Heart left ventricle (tissue), 16 donors: ENCODE results near the gene ACSF3. TPM values are rescaled to one million over a fixed set of nuclear protein-coding genes. Genes with fewer than 3 reads are reported as not detected.
"Not testable (repeated sequence)": the region's sequence is repeated elsewhere in the genome, so short reads cannot be mapped to it uniquely, and the experiment has no call there.

Source experiments
- ATAC-seq, 4 donors: fragments of 200-7000 bp; cut with Tn5 transposase; one replicate each; pipeline ENCODE4 v1.9.1; 2020 to 2022; ENCODE audit warnings: moderate library complexity in 4 of 4, mild to moderate bottlenecking in 3 of 4, moderate number of reproducible peaks in 1 of 4
- DNase-seq, 5 donors: peaks; one replicate each; pipeline ENCODE4 v3.0.0-alpha.2; 2020
- H3K27ac ChIP-seq, 12 donors: fragments of 200-600 bp; sonication (generic) in 4 of 12; one replicate each; pipeline versions ENCODE4 v1.5.0 to v1.8.0; 2016 to 2022; ENCODE audit warnings: mild to moderate bottlenecking in 2 of 12
- H3K27me3 ChIP-seq, 9 donors: fragments of 200-600 bp; sonication (generic) in 2 of 9; one replicate each; pipeline versions ENCODE4 v1.5.1 to v1.8.0; 2016 to 2022; ENCODE audit warnings: mild to moderate bottlenecking in 3 of 9
- H3K36me3 ChIP-seq, 9 donors: fragments of 200-600 bp; sonication (generic) in 2 of 9; one replicate each; pipeline versions ENCODE4 v1.5.0 to v1.8.0; 2018 to 2022; ENCODE audit warnings: mild to moderate bottlenecking in 2 of 9
- H3K4me1 ChIP-seq, 12 donors: fragments of 200-600 bp; sonication (generic) in 4 of 12; one replicate each; pipeline versions ENCODE4 v1.5.0 to v1.8.0; 2016 to 2022; ENCODE audit warnings: mild to moderate bottlenecking in 3 of 12
- H3K4me3 ChIP-seq, 12 donors: fragments of 200-600 bp; sonication (generic) in 4 of 12; one replicate each; pipeline versions ENCODE4 v1.5.0 to v1.8.0; 2017 to 2022; ENCODE audit warnings: mild to moderate bottlenecking in 9 of 12, moderate library complexity in 4 of 12
- H3K9me3 ChIP-seq, 12 donors: fragments of 200-600 bp; sonication (generic) in 4 of 12; one replicate each; pipeline versions ENCODE4 v1.5.0 to v1.8.0; 2016 to 2022; ENCODE audit warnings: mild to moderate bottlenecking in 1 of 12
- CTCF ChIP-seq, 12 donors: fragments of 200-600 bp; sonication (generic) in 4 of 12; IDR thresholded peaks; one replicate each; pipeline versions ENCODE4 v1.5.0 to v1.8.0; 2018 to 2022; ENCODE audit warnings: antibody characterized with exemption in 12 of 12, mild to moderate bottlenecking in 5 of 12
- POLR2A ChIP-seq, 2 donors: fragments of 450-650 bp; IDR thresholded peaks; one replicate each; pipeline ENCODE4 v1.6.1; 2017; ENCODE audit warnings: antibody characterized with exemption in 2 of 2, mild to moderate bottlenecking in 2 of 2, moderate library complexity in 2 of 2
- WGBS, 4 donors: extraction: QIAGEN DNeasy Blood & Tissue Kit in 2 of 4; methylation state at CpG; one replicate each; pipeline versions ENCODE4 v1.1.5 to v1.1.7; 2013 to 2018; 5-methylcytosine and 5-hydroxymethylcytosine counted together
- intact Hi-C, 10 donors: fragments of 100-400 bp; cut with DNase I; formaldehyde crosslinking; loops; one replicate each; pipeline versions ENCODE4 v1.11.1 to v1.14.2; 2022
- polyA plus RNA-seq, 2 donors: library from polyadenylated mRNA; stranded (reverse); fragments of 200-250 nt; gene quantifications; one replicate each; pipeline ENCODE4 v1.2.3, GENCODE V29; 2013
- total RNA-seq, 9 donors: library from RNA; depleted of rRNA in 2 of 9; stranded (reverse); fragments of >200 nt in 2 of 9; fragmentation: NEBNext Ultra II Directional in 3 of 9; extraction: Animal tissue kit (Norgen Biotek cat#: 25700) in 3 of 9; gene quantifications; one replicate each; pipeline versions ENCODE4 v1.1.0 to v1.2.4, GENCODE V29; 2016 to 2023
- donor health status: ischemic (EF 13 %, LVEDD 7.1; RV severe dilation, severe dysfunction).
- donor health status: healthy with polysubstance abuse.
- donor health status: DM: no; HTN: yes; CAD: no.
- donor health status: DM: no; HTN: no; CAD: no.
- donor health status: ischemic (EF 25% LVEDD 6.9; RV normal size, moderate dysfunction).
- donor health status: ischemic (EF 25% LVEDD 5.7; RV mildly dilated, moderate dysfunction).
- donor health status: healthy.
- donor health status: DM: yes; HTN: yes; CAD: no.
- donor health status: ischemic (EF 35%, LVEDD 5.7; RV mildly dilated, moderate dysfunction).
- donor health status: nonischemic (EF 11% LVEDD 7.7; RV severe dilation, severe dysfunction).
- donor health status: DM: yes; HTN: yes; CAD: no.
- donor health status: PGD.
- donor health status: ischemic (EF 29% LVEDD 5.4; RV normal size, mild dysfunction).
- donor health status: nonischemic (EF 23%, LVEDD 6.1; RV moderate dilation, normal function).

The ACSF3 gene
- total and polyA plus RNA-seq, 11 donors, result 10.3 to 26.3 (median 19.3) TPM

- no peak overlapping the region for H3K4me3 ChIP-seq
- intact Hi-C loops, result loop anchor here in 4 of 10 donors (10.0 kb wide), 1 partner anchor 348 kb away; the partner anchor contains the start of gene APRT (in 4 of the 4)
- no peaks in the 10 kb centered on the region for H3K9me3 ChIP-seq
- WGBS, 4 donors, result 76 to 89% (median 82%) methylated on average over 9 of the region's 9 CpGs
- peaks cover 0 to 9% (median 4%) of the 10 kb centered on the region in 12 donors for H3K4me1 ChIP-seq
- H3K27ac ChIP-seq, result no peak overlapping the region
- no peak for DNase-seq
- TF ChIP-seq POLR2A (IDR thresholded peaks at IDR 0.05), result no peak
- no peak for TF ChIP-seq CTCF (IDR thresholded peaks at IDR 0.05)
- H3K36me3 ChIP-seq, result no peaks in the 10 kb centered on the region
- H3K27me3 ChIP-seq, result peaks cover 0 to 31% (median 4%) of the 10 kb centered on the region in 9 donors
- ATAC-seq, result no peak
These were observed 69.6 kb downstream of the ACSF3 start for GRCh38 chr16:89163297-89163696.

DNA sequence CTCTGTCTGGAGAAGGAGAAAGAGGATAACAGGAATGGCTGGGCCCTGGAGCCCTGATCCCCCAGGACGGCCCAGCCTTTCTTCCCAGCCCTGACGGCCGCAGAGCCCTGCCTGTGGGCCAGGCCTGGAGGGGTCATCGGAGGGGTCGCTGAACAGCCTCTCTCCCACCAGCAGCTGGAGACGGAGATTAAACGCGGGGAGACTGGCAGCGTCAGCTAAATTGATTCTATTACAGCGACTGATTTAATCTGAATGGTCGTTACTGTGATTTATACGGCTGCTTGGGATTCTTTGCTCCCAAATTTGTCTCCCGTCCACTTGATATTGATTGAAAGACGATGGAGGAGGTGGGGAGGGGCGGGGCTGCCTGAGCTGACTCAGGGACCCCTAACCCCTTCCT, 70.8 kb downstream of the ACSF3 start:
- Histone ChIP-seq H3K27ac (no peak overlapping the region), H3K9me3 (no peaks in the 10 kb centered on the region), H3K27me3 (peaks cover 4 to 42% (median 14%) of the 10 kb centered on the region in 9 donors), H3K36me3 (no peaks in the 10 kb centered on the region), H3K4me1 (peaks cover 0 to 9% (median 4%) of the 10 kb centered on the region in 12 donors), H3K4me3 (no peak overlapping the region)
- 56 to 85% (median 71%) methylated on average over 15 of the region's 15 CpGs for WGBS, 4 donors
- DNase-seq, result no peak
- no peak for TF ChIP-seq CTCF (IDR thresholded peaks at IDR 0.05)
- ATAC-seq, result no peak
- intact Hi-C loops, result loop anchor here in 5 of 10 donors (2.0 to 10.0 kb wide), 2 partner anchors 350 to 426 kb away; partner anchors contain the start of gene APRT (in 4 of the 5)

- intact Hi-C loops, result loop anchor here (2.0 to 10.0 kb wide), 6 partner anchors 223 to 428 kb away; partner anchors contain the start of gene APRT (in 4 of the 10)
- DNase-seq, result no peak
These were observed 71.4 kb downstream of the ACSF3 start for GRCh38 chr16:89164847-89165680.

DNA sequence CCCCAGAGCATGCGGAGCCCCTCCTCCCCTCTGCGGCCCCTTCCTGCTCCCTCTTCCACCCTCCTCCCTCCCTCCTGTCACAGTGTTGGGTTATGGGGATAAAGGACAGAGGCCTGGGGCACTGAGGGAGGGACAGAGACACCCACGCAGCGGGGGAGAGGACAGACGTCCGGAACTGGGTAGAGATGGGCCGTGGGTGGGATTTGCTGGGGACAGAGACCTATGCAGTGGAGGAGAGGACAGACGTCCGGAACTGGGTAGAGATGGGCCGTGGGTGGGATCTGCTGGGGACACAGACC, 72.0 kb downstream of the ACSF3 start:
- intact Hi-C loops, result loop anchor here (2.0 to 10.0 kb wide), 6 partner anchors 223 to 428 kb away; partner anchors contain the start of gene APRT (in 4 of the 10)
- not testable (repeated sequence) for H3K4me3 ChIP-seq, H3K36me3 ChIP-seq, ATAC-seq, H3K27ac ChIP-seq, DNase-seq, H3K9me3 ChIP-seq
- H3K4me1 ChIP-seq, result peaks cover 0 to 11% (median 5%) of the 10 kb centered on the region in 12 donors
- 68 to 79% (median 75%) methylated on average over 6 to 10 of the region's 10 CpGs for WGBS, 4 donors
- peaks cover 4 to 54% (median 26%) of the 10 kb centered on the region in 9 donors for H3K27me3 ChIP-seq

More at GRCh38 chr16:89164847-89165680, 71.4 kb downstream of the ACSF3 start:
- 82 to 86% (median 84%) methylated on average over 6 to 20 of the region's 20 CpGs for WGBS, 4 donors
- Histone ChIP-seq H3K27ac (no peak overlapping the region), H3K27me3 (peaks cover 4 to 49% (median 20%) of the 10 kb centered on the region in 9 donors), H3K4me3 (no peak overlapping the region), H3K9me3 (no peaks in the 10 kb centered on the region), H3K36me3 (no peaks in the 10 kb centered on the region), H3K4me1 (peaks cover 0 to 9% (median 4%) of the 10 kb centered on the region in 12 donors)
- TF ChIP-seq POLR2A (IDR thresholded peaks at IDR 0.05) (no peak), CTCF (IDR thresholded peaks at IDR 0.05) (no peak)
- ATAC-seq, result no peak
